ENCODE measurements around the gene SELPLG.

The SELPLG gene

GRCh38 chr12:108633534-108634248 lies at the start of gene SELPLG:
Gene SELPLG (minus strand): TSS chr12:108633894. CDS start chr12:108624307, 9,587 bp downstream.
- TF ChIP-seq CTCF (IDR thresholded peaks at IDR 0.05; ENCODE audit: insufficient read depth, missing control alignments): no peak
- DNase-seq (ENCODE audit: insufficient read length, low spot score) (no peak), FAIRE-seq (no peak)

DNA sequence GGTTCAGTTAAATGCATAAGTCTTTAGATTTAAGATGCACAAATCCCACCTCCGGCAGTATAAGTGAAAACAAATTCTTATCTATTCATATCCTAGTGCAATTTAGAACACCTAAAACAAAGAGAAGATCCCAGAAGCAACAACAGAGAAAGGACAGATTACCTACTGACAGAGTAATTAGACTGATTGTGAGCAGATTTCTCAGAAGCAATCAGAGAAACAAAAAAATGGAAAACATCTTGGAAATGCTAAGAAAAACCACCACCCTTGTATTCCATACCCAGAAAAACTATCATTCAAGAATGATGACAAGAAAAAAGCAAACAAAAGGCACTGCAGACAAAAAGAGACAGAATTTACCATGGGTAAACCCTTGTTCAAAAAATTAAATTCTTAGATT lies 47.6 kb upstream of the SELPLG start:
- FAIRE-seq: no peak
- no peak for TF ChIP-seq CTCF (IDR thresholded peaks at IDR 0.05; ENCODE audit: insufficient read depth, missing control alignments)
- no peak for DNase-seq (ENCODE audit: insufficient read length, low spot score)

DNA sequence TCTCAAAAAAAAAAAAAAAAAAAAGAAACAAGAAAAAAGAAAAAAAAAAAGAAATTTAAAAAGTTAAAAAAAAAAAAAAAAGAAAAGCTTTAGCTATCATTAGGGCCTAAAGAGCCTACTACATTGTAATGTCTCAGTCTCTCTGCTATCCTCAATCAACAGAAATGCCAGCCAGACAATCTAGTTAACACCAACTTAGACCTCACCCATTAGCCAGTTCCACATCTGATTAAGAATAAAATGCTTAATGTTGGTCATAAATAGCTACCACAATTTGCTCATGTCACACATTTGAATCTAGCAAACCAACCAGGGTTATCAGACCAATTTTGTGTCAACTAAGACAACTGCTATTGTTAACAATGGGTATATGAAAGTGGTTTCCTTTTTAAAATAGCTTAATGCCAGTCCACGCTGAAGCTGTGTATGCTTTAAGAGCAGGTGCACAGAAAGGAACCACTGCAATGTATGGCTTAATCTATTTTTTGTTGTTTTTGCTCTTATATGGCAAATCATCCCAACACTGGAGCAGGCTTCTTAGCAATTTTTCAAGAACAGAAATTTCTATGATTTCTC lies 45.5 kb upstream of the SELPLG start:
- TF ChIP-seq CTCF (IDR thresholded peaks at IDR 0.05; ENCODE audit: insufficient read depth, missing control alignments): no peak
- FAIRE-seq (no peak), DNase-seq (ENCODE audit: insufficient read length, low spot score) (no peak)

DNA sequence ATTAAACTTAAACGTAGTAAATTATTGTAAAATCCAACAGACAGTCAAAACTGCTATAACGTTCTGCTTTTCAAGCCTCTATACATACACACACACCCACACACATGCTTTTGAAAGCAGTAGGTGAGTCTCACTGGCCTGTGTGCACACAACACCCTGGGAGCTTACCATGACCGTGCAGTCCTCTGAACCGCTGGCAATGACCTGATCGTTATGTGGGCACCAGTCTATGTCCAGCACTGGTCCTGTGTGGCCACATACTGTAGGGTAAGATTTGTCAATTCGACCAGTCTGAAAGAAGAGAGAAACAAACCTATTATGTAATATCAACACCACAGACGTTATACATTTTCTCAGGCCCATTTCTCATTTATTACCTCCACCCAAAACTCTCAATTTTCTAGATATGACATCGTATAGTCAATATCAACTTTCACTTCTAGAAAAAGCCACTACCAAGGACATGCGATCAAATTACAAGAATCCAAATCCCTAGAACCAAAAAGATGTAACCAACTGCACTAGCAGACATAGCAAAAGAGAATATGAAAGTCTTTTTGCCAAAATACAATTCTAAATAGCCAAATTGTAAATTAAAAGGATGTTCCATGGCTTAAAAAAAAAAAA lies 44.5 kb upstream of the SELPLG start:
- FAIRE-seq (no peak), DNase-seq (ENCODE audit: insufficient read length, low spot score) (no peak)
- no peak for TF ChIP-seq CTCF (IDR thresholded peaks at IDR 0.05; ENCODE audit: insufficient read depth, missing control alignments)

DNA sequence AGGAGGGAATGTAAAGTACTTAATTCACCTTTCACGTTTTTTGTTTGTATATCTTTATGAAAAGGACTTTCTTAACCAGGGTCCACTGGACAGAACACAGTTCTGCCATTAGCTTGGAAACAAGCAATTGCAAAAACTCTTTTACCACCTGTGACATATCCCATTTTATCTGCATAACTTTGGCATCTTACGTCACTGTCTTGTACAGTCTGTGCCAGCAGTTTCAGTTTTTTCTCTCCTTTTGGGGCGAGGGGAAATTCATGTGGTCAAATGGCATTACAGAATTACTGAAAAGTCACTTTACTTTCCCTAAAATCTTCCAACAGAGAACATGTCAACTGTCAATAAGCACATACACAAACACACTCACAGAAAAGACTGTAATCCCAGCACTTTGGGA lies 43.7 kb upstream of the SELPLG start:
- FAIRE-seq (no peak), DNase-seq (ENCODE audit: insufficient read length, low spot score) (no peak)
- TF ChIP-seq CTCF (IDR thresholded peaks at IDR 0.05; ENCODE audit: insufficient read depth, missing control alignments): no peak

GRCh38 chr12:108676707-108677106 lies 43.0 kb upstream of the SELPLG start:
- no peak for TF ChIP-seq CTCF (IDR thresholded peaks at IDR 0.05; ENCODE audit: insufficient read depth, missing control alignments)
- DNase-seq (ENCODE audit: insufficient read length, low spot score) (no peak), FAIRE-seq (no peak)

DNA sequence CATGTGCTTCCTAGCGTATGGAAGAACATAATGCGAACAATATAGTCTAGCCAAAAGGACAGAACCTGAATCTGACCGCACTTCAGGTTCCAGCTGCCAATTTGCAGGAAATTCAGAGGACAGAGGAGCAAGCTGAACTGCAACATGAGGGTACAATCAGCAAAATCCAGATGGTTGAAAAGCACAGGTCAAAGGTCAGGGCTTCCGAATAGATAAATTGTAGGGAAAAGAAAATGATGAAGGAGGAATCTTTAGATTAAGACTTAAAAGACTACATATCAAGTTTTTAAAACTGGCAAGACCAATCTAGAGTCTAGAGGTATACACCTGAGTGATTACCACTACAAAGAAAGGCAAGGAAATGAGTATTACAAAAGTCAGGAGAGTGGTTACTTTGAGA lies 42.1 kb upstream of the SELPLG start:
- no peak for TF ChIP-seq CTCF (IDR thresholded peaks at IDR 0.05; ENCODE audit: insufficient read depth, missing control alignments)
- no peak for DNase-seq (ENCODE audit: insufficient read length, low spot score)
- no peak for FAIRE-seq

All from D721Med (cell line).